Stimulated activated CD8-positive, alpha-beta memory T cell treated with anti-CD3 and anti-CD28 coated beads, Interleukin-2, amount 100 ng/mL, for 48 hours (primary cell): ENCODE data around the gene MAGEA9.
"Not testable (repeated sequence)": the region's sequence is repeated elsewhere in the genome, so short reads cannot be mapped to it uniquely, and the experiment has no call there.

Source experiments
- DNase-seq, 2 donors: peaks; one replicate each; pipeline ENCODE4 v3.0.0-alpha.2; 2020; ENCODE audit warnings: low read depth in 2 of 2

The MAGEA9 gene, protein sequence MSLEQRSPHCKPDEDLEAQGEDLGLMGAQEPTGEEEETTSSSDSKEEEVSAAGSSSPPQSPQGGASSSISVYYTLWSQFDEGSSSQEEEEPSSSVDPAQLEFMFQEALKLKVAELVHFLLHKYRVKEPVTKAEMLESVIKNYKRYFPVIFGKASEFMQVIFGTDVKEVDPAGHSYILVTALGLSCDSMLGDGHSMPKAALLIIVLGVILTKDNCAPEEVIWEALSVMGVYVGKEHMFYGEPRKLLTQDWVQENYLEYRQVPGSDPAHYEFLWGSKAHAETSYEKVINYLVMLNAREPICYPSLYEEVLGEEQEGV

DNA sequence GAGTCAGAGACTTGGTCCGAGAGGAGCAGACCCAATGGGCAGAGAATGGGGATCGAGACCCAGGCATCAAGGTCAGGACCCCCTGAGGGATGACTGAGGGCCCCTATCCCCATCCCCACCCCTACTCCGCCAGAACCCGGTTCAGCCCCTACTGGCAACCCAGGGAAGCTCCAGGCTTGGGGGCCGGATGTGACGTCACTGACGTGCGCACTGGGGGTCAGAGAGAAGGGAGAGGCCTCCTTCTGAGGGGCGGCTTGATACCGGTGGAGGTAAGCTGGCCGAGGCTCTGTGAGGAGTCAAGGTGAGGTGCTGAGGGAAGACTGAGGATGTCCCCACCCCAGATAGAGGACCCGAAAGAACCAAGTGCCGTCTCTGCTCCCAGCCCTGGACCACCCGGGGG lies at the start of gene MAGEA9:
Gene MAGEA9 (plus strand): TSS at position 204 of the 400 bp plus-strand sequence. CDS start 4,281 bp downstream, outside the sequence.
- DNase-seq = not testable (repeated sequence)

DNA sequence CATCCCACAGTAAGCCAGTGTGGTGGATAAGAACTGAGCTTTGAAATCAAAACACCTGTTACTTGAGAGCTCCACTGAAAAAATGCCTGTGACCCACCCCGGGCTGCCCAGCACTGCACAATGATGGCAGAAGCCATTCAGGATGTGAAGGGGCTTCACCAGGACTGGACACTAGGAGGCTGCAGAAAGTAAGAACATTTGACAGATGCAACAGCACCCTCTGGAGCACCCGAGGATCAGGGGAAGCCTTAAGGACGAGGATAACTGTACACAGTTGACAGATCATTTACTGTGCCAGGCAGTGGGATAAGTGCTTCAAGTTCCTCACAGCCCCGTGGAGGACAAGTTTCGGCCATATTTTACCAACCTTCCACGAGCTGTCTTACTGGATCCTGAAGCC lies 39.5 kb upstream of the MAGEA9 start:
- not testable (repeated sequence) for DNase-seq

DNA sequence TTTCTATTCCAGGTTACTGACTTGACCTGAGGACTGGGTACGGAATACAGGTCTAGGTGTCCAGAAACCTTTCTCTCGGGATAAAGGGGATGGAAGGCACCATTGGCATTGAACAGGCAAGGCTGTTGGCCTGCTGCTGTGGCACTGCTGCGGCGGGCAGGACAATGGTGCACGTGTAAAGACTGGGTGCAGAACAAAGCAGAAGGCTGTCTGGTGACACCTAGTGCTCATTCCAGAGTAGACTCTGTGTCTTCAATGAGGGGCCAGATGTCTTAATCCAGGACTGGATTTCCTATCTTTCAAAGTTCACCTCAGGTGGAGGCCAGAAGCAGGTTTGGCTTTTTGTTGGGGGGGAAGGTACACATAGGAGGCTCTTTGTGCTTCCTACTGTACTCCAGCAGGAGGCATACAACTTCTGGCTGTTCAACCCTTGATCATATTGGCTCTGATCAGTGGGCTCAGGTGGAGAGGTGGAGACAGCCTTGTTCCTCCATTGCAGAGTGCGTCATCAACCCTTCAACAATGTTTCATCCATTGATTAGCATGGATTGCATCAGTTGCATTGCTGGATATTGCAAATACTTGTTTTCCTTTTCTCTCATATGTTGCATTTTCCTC lies 35.2 kb upstream of the MAGEA9 start:
- not testable (repeated sequence) for DNase-seq

DNA sequence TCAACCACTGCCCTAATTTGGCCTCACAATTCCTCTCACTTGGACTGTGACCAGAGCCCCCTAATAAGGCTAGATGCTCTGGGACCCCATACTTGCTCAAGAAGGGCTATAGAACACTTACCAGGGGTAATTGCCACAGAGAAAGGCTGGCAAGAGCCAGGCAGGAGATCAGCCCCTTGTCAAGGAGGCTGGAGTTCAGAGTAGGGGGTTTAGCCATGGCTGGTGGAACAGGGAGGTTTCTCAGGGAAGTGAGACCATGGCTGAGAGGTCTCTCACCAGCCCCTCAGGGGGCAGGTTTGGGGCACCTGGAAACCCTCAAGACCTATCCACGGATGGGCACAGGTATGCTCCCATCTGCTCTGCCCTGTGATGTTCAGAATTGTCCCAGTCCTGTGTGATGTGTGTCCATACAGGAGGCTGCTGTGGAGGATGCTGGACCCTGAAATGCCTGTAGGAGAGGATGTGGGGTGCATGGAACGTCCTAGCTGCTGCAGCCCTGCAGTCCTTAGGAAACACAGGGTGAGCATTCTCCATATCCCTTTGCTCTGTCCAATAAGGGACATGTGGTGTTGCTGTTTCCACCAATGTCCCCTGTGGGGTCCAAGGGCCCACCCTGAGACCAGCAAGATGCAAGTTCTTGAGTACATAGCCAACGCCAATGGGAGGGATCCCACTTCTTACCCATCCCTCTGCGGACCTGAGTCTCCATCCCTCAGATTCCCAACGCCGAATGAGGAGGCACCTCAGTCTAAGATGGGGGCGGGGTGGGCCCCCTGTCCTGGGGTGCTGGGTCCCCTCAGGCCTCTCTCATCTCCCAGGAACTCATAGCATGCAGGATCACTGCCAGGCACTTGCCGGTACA lies 24.3 kb upstream of the MAGEA9 start:
- DNase-seq = no peak

DNA sequence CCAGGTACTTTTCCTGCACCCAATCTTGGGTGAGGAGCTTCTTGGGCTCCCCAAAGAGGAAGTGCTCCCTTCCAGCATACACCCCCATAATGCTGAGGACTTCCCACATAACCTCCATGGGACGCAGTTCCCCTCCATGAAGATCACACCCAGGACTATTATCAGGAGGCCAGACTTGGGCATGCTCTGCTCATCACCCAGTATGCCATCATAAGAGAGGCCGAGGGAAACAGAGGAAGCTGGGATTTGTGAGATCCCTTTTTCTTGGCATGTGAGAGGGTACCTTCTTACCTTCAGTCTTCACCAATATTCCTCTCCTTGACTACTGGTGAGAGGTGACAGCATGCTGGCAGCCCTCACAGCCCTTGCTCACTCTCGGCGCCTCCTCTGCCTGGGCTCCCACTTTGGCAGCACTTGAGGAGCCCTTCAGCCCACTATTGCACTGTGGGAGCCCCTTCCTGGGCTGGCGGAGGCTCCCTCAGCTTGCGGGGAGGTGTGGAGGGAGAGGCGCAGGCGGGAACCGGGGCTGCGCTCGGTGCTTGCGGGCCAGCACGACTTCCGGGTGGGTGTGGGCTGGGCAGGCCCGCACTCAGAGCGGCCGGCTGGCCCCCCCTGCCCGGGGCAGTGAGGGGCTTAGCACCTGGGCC lies 23.5 kb upstream of the MAGEA9 start:
- DNase-seq = no peak

DNA sequence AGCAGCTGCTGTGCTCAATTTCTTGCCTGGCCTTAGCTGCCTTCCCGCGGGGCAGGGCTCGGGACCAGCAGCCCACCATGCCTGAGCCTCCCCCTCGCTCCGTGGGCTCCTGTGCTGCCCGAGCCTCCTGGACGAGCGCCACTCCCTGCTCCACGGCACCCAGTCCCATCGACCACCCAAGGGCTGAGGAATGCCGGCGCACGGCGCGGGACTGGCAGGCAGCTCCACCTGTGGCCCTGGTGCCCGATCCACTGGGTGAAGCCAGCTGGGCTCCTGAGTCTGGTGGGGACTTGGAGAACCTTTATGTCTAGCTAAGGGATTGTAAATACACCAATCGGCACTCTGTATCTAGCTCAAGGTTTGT lies 23.0 kb upstream of the MAGEA9 start:
- DNase-seq = not testable (repeated sequence)

DNA sequence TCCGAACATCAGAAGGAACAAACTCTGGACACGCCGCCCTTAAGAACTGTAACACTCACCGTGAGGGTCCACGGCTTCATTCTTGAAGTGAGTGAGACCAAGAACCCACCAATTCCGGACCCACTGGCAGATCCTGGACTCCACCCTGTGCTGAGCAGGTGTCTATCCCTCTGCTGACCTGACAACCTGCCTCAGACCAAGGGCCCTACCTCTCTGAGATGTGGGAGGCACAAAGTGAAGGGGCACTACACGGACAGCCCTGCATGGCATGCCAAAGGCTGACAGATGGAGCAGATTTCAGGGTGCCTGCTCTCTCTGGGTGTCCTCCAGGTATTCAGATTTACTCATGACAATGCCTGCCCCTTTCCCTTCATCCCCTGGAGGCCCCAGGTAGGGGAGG lies 21.9 kb upstream of the MAGEA9 start:
- no peak for DNase-seq

DNA sequence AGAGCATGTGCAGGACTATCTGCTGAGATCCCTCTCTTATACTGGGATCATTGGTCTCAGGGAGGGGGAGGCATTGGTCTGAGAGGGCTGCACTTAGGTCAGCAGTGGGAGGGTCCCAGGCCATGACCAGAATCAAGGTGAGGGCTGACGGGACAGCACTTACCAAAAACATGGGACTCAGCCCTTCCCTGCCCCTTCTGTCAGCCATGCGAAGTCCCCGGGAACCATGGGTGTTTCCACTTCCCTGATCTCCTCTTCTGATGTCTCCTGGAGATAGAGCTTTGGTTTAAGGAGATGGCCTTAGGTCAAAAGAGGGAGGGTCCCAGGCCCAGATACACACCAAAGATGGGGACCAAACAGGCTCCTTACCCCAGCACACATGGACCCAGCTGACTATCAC lies 20.8 kb upstream of the MAGEA9 start:
- DNase-seq = no peak

DNA sequence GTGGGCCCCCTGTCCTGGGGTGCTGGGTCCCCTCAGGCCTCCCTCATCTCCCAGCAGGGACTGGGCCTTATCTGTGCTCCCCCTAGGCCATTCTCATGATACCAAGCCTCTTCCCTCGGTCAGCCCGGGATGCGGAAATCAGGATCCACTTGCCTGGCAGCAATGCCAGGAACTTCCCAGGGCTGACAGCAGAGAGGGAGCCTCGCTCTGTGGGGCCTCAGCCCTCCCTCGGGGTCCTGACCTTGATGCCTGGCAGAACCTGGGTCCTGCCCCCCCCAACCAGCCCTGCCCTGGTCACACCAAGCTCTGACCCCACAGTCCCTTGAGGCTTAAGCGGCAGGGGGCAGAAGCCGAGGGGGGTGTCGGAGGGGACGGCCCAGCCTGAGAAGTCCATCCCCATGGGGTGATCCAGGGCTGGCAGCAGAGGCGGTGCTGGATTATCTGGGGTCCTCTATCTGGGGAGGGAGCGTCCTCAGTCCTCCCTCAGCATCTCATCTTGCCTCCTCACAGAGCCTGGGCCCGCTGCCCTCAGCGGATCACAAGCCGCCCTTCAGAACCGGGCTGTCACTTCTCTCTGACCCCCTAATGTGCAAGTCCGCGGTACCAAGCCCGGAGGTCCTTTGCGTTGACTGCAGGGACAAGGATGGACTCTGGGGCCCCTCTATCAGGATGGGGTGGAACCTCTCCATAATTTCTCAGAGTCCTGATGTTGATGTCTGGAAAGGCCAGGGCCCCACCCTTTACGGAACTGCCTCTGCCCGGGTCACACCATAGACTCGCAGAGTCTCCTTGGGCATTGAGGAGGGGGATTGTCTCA lies 19.7 kb upstream of the MAGEA9 start:
- DNase-seq = not testable (repeated sequence)

DNA sequence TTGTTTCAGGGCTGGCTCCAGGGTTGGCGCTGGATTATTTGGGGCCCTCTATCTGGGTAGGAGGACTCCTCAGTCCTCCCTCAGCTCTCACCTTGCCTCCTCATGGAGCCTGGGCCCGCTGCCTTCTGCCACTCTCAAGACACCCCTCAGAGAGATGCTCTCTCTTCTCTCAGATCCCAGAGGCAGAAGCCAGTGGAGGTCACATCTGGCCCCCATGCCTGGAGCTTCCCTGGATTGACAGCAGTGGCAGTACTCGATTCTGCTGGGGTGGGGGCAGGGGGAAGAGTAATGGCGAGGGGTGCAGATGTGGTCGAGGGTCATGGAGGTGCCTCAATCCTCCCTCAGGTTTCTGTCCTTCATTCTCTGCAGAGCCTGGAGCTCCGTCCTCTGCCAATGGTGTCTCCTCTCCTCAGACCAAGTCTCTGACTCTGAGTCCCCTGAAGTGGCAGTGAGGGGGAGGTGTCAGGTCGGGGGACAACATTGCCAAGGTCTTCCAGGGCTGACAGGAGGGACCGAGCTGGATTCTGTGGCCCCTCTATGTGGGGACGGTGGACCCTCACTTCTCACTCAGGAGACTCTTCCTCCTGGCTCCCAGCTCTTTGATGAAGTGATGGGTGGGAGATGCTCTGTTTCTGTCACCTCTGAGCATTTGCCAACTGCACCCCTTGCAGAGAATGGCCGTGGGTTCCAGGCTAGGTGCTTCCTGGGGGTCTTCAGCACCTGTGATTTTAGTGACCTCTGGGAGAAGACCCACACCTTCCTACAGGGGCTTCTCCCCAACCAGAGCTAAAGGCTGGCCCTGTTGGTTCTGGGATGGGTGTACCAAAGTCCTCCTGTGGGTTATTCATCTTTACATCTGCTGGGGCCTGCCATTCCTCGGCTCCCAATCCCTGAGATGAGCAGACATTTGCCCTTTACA lies 18.8 kb upstream of the MAGEA9 start:
- DNase-seq = no peak

DNA sequence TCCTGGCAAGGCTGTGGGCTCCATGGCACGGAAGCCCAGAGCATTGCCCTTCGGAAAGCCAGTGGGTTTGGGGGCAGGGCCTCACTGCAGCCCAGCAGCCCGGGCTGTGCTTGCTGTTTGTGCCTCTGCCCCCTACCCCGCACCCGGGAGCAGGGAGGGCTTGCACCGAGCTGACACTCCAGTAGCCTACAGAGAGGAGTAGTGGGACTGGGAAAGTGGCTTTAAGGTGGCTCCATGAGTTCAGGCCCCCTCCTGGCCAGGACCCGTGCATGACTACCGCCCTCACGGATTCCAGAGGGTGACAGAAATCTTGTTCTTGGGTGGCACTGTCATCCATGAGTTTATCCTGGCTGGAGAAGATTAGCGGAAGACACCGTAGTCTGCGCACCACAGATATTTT lies 11.4 kb upstream of the MAGEA9 start:
- not testable (repeated sequence) for DNase-seq

DNA sequence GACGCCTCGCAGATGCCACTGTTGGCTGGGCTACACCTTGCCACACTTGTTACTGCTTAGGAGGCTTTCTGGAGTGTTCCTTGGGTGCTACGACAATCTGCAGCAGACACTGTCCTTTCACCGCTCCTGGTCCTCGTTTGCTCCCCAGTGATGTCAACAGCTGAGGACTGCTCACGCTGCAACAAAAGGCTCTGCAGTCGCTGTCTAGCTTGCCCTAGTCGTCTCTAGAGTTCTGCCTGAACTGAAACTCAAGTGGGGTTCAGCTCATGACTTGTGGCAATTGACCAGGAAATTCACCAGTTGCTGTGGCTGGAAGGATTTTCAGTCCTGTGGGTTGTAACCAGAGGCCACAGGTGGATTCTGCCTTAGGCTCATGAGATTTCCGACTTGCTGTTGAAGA lies 8.7 kb upstream of the MAGEA9 start:
- DNase-seq = not testable (repeated sequence)

DNA sequence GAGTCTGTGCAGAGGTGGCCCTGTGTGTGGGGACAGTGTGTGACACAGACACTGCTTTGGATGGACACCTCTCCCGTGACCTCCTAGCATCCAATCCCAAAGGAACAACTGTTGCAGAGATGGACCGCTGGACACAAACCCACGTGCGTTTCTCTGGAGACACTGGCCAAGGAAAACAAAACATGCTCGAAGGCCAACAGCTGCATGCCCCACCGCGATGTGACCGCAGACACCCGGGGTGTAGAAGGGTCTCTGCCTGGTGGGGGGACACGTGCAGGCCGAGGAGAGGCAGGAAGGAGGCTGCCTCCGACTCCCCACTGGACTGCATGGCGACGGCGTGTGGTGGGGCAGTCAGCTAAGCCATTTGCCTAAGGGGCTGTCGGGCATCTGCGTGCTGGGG lies 8.0 kb upstream of the MAGEA9 start, which contains the start of gene HSFX1:
Gene HSFX1 (plus strand): TSS at position 301 of the 400 bp plus-strand sequence. CDS start 614 bp downstream, outside the sequence.
- DNase-seq = not testable (repeated sequence)

DNA sequence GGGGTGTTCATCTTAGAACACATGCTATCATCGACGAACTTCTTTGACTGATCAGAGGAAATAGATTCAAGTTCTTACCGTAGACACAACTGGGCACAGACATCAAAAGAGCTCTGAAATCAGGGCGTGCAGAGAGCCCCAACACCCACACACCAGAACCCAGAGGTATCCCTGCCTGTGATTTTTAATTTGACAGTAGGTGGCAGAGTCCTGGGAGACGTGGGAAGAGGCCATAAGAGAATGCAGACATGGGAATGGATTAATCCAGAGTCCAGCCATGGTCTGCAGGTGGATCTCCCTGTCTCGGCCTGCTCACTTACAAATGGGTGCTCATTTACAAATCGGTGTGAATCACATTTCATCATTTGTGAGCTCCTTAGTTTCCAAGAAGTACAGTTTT lies 3.7 kb upstream of the MAGEA9 start:
- not testable (repeated sequence) for DNase-seq

DNA sequence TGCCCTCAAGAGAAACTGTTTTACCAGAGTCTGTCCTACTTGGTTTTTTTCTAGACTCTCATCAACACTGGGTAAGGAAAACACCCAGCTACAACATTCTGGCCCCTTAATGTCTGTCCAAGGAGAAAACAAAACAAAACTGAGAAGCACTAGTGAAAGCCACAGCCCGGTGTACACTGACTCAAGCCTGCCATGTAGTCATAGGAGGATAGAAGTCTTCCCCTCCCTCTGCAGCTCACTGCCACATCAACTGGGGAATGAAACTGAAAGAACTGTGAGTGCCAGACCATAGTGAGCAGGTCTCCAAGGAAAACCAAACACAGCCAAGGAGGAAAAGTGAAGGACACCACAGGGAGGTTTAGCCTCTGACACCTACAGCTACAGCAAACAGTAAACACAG lies 13.8 kb downstream of the MAGEA9 start:
- DNase-seq = not testable (repeated sequence)

DNA sequence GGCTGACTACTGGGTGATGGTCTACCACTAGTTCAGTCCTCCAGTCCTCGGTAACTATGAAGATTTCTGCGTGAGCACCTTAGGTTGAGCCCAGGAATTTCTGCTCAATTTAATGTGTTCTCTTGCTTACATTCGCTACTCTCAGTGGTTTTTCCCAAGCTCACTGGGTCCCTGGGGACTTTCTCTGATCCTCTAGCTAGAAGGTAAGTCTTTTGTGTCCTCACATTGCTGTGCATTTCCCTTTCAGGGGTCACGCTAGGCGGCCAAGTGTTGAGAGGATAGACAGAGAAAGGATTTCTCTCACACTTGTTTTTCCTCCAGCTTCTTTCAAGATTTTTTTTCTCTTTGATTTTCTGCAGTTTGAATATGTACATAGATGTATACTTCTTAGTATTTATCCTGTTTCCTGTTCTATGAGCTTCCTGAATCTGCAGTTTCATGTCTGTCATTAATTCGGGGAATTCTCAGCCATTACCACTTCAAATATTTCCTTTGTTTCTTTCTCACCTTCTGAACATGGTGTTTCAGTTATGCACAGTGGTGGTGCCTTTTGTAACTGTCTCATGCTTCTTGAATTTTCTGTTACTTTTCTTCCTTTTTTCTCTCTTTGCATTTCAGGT lies 17.5 kb downstream of the MAGEA9 start:
- no peak for DNase-seq

DNA sequence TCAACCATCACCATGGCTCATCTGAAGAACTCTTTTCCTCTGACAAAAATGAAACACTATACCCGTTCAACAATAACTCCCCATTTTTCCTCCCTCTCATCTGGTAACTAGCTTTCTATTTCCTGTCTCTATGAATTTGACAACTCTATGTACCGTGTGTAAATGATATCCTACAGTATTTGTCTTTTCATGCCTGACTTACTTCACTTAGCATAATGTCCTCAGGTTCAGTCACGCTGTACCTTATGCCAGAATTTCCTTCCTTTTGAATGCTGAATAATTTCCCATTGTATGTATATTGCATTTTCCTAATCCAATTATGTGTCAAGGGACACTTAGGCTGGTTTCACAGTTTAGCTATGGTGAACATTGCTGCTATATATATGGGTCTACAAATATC lies 18.2 kb downstream of the MAGEA9 start:
- DNase-seq = no peak

DNA sequence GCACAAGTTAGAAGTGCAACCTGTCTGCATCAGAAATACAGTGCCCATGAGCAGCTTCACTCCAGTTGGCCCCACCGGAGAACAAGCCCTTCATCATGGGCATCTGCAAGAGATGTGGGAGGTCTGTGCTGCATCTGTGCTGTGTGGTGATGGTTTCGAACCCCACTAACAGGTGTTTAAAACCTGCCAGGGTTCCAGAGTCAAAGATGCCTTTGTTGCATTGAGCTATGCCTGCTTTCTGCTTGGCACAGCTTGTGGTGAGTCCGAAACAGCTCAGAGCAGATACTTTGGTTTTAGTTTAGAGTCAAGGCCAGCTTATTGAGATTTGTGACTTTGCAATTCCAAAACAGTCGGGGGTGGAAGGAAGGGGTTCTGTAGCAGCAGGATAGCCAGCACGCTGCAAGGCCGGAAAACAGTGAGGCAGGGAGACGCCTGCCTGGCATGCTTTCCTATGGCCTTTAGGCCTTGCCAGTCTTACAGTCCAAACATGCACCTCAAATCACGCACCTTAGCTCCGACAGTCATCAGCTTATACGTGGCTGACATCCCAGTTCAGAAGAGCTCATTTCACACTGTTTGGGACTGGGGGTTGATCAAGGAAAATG lies 21.8 kb downstream of the MAGEA9 start:
- DNase-seq = no peak

DNA sequence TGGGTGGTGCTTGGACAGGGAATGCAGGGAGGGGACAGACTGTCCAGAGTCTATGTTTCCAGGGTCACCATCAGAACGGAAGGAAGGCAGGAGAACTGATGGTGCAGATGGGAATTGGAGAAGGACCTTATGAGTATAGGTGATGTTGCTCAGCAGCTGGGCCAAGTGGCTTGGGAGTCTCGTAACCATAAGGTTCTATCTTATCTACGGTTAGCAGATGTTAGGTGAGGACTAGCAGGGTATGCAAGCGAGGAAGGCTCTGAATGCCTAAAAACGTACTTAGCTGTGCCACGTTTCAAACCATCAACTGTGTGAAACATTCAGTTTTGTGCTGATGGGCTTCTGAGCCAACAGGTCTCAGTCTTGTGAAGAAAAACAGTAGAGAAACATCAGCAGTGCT lies 22.4 kb downstream of the MAGEA9 start:
- no peak for DNase-seq
